IPS-20b (cell line): ENCODE results near the gene TSC2.
"Not testable (repeated sequence)": the region's sequence is repeated elsewhere in the genome, so short reads cannot be mapped to it uniquely, and the experiment has no call there.

ENCODE experiments used
- H3K27ac ChIP-seq: one replicate; pipeline ENCODE4 v1.5.1; 2013; ENCODE audit warnings: low read length
- H3K27me3 ChIP-seq: 2 replicates; pipeline ENCODE4 v1.6.1; 2013; ENCODE audit warnings: mild to moderate bottlenecking, low read length, inconsistent platforms; ENCODE audit not compliant: insufficient read depth
- H3K36me3 ChIP-seq: 2 replicates; pipeline ENCODE4 v1.6.1; 2013; ENCODE audit warnings: low read depth, mild to moderate bottlenecking, inconsistent platforms, low read length, moderate library complexity; ENCODE audit not compliant: insufficient read depth
- H3K4me1 ChIP-seq: 2 replicates; pipeline ENCODE4 v1.6.1; 2013; ENCODE audit warnings: mild to moderate bottlenecking, control low read depth, inconsistent platforms, low read length, moderate library complexity; ENCODE audit not compliant: insufficient read depth
- H3K4me3 ChIP-seq: 2 replicates; pipeline ENCODE4 v1.5.1; 2013; ENCODE audit warnings: mild to moderate bottlenecking, low read length, inconsistent platforms
- H3K9ac ChIP-seq: 2 replicates; pipeline ENCODE4 v1.6.1; 2013; ENCODE audit warnings: low read depth, mild to moderate bottlenecking, inconsistent platforms, low read length, moderate library complexity
- H3K9me3 ChIP-seq: 2 replicates; pipeline ENCODE4 v1.6.1; 2013; ENCODE audit warnings: mild to moderate bottlenecking, low read depth, low read length, inconsistent platforms; ENCODE audit not compliant: insufficient read depth

Gene TSC2

DNA sequence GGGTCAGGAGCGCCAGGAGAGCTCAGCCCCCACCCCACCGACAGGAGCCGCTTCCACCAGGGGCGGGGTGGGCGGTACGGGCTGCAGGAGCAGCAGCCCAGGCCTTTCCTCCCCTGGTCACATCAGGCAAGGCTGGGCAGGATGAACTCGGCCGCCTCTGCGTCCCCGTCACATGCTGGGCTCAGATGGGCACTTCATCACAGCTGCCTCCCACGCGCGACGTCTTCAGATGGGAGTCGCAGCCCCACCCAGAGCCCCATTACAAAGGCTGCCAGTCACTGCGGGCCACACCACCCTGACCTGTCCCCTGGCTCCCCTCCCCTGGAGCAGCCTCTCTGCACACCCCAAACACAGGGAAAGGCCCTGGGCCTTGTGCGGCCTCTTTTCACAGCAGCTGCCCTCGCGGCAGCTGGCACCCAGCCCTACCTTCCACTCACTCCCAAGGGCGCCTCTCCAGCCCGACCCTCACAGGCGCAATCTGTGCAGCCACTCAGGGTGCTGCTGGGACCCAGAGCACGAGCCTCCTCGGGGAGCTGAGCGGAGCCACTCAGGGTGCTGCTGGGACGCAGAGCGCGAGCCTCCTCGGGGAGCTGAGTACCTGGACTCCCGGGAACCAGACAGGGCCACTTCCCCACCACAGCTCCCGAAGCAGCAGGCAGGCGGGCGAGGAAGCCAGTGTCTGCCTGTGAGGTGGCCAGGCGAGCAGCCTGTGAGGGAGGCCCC lies 42.8 kb upstream of the TSC2 start:
- no peak overlapping the region; the same call in 1 of the 2 replicates for H3K9ac ChIP-seq

DNA sequence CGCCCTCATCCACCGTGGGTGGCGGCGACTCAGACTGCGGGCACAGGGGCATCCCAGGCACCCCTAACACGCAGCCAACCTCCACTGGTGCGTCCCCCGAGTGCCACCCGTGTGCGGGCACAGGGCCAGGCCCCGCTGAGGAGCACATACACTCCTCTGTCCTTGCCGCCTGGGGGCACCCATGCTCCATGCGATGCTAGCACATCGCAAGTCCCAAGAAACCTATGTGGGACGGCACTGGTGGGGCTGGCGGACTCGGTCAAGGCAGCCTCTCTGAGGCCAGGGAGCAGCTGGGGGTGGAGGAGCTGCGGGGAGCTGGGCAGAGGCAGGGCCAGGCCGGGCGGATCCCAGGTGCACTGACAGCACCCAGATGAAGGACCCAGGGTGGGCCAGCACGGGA lies 42.1 kb upstream of the TSC2 start:
- Histone ChIP-seq H3K27me3 (no peaks in the 10 kb centered on the region), H3K9ac (no peak overlapping the region), H3K27ac (no peak overlapping the region), H3K36me3 (peaks cover 34% of the 10 kb centered on the region), H3K4me3 (no peak overlapping the region), H3K4me1 (peaks cover 14% of the 10 kb centered on the region), H3K9me3 (no peaks in the 10 kb centered on the region)

More for the DNA sequence above, 42.8 kb upstream of the TSC2 start:
- H3K4me3 ChIP-seq = no peak overlapping the region
- no peaks in the 10 kb centered on the region for H3K9me3 ChIP-seq
- H3K27ac ChIP-seq = no peak overlapping the region
- H3K36me3 ChIP-seq = peaks cover 40% of the 10 kb centered on the region
- no peaks in the 10 kb centered on the region for H3K27me3 ChIP-seq
- peaks cover 11% of the 10 kb centered on the region for H3K4me1 ChIP-seq

DNA sequence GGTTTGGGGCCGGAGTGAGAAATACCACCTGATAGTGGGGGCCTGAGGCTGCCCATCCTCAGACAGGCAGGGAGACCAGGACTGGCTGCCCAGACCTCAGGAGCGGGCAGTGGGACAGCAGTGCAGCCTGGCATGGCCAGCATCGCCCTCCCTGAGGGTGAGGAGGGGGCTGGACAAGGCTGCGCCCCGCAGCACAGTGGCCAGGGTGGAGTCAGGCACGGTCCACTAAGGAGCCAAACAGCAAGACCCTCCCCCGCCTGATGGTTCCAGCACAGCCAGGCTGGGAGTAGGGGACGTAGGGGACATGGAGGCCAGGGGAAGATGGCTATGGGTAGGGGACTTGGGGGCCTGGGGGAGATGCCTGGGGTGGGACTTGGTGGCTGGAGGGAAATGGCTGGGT lies 41.5 kb upstream of the TSC2 start:
- H3K9ac ChIP-seq = no peak overlapping the region

DNA sequence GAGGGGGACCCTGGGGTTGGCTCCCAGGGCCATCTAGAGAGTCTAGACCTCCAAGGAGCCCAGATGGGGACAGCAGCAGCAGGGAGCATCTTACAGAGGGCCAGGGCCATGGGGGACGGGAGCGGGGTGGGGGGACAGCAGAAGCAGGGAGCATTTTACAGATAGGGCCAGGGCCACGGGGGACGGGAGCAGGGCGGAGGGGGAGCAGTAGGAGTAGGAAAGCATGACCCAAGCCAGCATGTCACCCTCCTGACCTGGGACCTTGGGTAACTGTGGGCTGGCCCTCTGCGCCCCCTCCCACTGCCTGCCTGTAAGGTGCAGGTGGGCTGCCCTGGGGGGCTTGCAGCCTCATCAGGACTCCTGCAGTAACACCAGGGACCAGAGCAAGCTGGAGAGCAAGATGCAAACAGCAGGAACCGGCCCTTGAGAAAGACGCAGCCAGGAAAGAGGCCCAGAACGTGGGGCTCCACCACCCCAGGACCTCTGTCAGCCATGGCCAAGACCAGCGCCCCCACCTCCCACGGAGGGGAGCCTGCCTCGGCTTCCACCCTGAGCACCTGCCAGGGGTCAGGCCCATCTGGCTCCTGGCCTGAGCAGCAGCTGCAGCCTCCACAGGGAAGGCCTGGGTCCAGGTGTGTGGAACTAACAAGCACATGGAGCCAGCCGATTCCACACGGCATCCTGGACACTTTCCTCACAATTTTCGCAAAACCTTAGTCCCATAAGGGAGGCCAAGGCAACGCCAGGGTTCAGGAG lies 40.5 kb upstream of the TSC2 start:
- Histone ChIP-seq H3K4me1 (peaks cover 14% of the 10 kb centered on the region), H3K36me3 (peaks cover 17% of the 10 kb centered on the region), H3K9me3 (no peaks in the 10 kb centered on the region), H3K4me3 (no peak overlapping the region), H3K27ac (no peak overlapping the region), H3K9ac (no peak overlapping the region; the same call in 1 of the 2 replicates), H3K27me3 (no peaks in the 10 kb centered on the region)

More for the DNA sequence above, 41.5 kb upstream of the TSC2 start:
- no peak overlapping the region for H3K27ac ChIP-seq
- peaks cover 27% of the 10 kb centered on the region for H3K36me3 ChIP-seq
- no peaks in the 10 kb centered on the region for H3K27me3 ChIP-seq
- H3K9me3 ChIP-seq = no peaks in the 10 kb centered on the region
- no peak overlapping the region for H3K4me3 ChIP-seq
- peaks cover 14% of the 10 kb centered on the region for H3K4me1 ChIP-seq

DNA sequence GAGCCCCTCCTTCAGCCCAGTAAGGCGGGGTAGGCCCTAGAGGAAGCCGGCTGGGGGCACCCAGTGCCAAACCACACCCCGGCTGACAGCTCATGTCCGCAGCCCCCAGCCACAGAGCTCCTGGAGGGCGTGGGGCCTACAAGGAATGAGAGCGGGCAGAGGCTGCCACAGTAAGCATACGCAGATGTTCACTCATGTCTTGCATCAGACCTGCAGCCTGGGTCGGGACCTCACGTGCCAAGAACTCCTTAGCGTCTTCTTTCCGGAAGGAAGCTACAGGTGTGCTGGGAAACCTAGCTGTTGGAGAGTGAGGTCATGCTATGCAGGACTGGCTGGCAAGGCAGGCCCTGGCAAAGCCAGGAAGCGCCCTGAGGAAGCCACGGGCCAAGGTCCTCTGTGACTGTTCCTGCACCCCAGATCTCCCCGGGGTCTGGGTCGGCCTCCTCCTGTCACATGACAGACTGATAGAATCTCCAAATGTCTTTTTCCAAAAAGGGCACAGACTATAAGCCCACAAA lies 39.7 kb upstream of the TSC2 start:
- Histone ChIP-seq H3K27me3 (no peaks in the 10 kb centered on the region), H3K9ac (peak overlapping the region; percentile 89; the same call in 1 of the 2 replicates), H3K36me3 (peaks cover 9% of the 10 kb centered on the region), H3K9me3 (no peaks in the 10 kb centered on the region), H3K4me1 (peaks cover 14% of the 10 kb centered on the region), H3K4me3 (peak overlapping the region; percentile 80), H3K27ac (no peak overlapping the region)

DNA sequence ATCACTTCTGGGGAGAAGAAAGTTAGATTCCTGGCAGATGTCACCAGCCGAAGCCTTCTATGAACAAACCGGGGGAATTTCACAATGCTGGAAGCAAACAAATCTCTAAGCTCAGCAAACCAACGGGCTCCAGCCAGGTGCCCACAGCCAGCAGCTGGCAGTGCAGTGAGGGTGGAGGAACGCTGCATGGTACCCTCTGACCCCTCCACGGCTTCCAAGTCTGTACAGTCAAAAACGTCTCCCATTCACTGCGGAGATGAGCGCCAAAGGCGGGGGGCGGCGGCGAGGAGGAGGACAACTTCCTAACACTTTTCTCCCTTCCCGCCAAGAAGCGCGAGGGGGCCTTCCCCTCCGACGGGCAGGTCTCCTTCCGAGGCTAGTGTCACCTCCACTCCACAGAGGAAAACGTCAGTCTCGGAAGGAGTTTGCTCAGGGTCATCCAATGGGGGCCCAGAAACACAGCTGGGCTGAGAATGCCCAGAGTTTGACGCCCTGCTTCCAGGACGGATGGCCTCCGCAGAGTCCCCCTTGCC lies 39.1 kb upstream of the TSC2 start:
- Histone ChIP-seq H3K27me3 (no peaks in the 10 kb centered on the region), H3K9me3 (no peaks in the 10 kb centered on the region), H3K4me3 (peak overlapping the region; percentile 80), H3K9ac (peak overlapping the region; percentile 89; the same call in 1 of the 2 replicates), H3K4me1 (peaks cover 14% of the 10 kb centered on the region), H3K36me3 (peaks cover 4% of the 10 kb centered on the region; the same call in 1 of the 2 replicates), H3K27ac (no peak overlapping the region)

DNA sequence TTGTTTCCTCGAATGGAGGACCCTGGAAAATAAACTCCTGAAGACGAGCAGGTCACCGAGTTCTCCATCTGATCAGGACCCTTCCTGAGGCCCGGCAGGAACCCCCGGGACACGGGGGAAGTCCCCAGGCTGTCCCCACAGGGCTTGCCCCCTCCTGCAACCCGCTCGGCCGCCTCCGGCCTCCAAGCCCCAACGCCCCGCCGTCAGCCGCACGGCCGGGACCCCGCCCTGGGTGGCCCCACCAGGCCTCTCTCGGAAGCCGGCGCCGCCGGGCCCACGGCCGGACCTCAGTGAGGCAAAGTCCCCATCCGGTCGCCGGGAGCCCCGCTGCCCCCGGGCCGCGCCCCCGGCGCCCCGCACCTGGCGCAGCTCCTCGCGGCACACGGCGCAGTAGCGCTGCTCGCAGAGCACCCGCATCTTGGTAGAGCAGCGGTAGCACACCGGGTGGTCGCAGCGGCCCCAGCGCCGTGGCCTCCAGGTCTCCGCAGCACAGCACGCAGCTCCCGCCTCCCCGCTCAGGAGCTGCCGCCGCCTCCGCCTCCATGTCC lies 38.5 kb upstream of the TSC2 start:
- H3K4me1 ChIP-seq = peaks cover 13% of the 10 kb centered on the region
- no peak overlapping the region for H3K27ac ChIP-seq
- H3K36me3 ChIP-seq = peaks cover 4% of the 10 kb centered on the region; the same call in 1 of the 2 replicates
- H3K4me3 ChIP-seq = peak overlapping the region; percentile 80
- no peaks in the 10 kb centered on the region for H3K9me3 ChIP-seq
- H3K9ac ChIP-seq = peak overlapping the region; percentile 89; the same call in 1 of the 2 replicates
- H3K27me3 ChIP-seq = no peaks in the 10 kb centered on the region

DNA sequence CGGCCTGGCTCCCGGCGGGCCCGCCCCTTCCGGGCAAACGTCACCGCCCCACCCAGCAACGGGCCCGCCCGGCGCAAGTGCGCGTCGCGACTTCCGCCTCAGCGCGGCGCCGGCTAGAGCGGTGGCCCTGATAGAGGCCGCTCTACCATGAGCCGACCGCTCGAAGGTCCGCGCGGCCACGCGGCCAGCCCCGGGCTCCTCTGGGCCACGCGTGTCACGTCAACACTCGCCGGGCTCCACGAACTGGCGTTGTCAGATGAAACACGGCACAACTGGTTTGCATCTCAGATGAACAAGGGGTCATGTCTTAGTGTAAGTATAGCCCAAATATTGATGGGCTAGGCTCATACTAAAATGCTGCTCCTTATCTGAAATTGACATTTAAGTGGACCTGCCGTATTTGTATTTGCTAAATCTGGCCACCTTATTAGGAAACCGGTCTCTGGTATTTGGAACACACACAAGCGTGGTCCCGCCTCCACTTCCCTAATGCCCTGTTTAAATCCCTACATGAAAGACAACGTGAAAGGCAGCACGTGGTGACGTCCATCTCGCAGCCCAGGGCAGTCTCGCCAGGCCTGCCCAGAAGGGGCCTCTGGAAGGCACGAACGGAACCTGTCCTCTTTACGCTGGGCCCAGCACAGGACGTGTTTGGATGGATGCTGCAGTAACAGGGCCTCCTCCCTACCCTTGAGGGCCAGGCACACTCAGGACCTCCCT lies 37.8 kb upstream of the TSC2 start, which contains the start of gene ZNF598:
Gene ZNF598 (minus strand): TSS at position 31 of the 720 bp plus-strand sequence.
- no peaks in the 10 kb centered on the region for H3K27me3 ChIP-seq
- peak within 1 kb of the TSS; percentile 99 for H3K4me3 ChIP-seq
- H3K9ac ChIP-seq = peak within 1 kb of the TSS; percentile 97
- peaks cover 4% of the 10 kb centered on the region; the same call in 1 of the 2 replicates for H3K36me3 ChIP-seq
- H3K4me1 ChIP-seq = peaks cover 10% of the 10 kb centered on the region
- no peaks in the 10 kb centered on the region for H3K9me3 ChIP-seq
- peak within 1 kb of the TSS; percentile 41 for H3K27ac ChIP-seq

DNA sequence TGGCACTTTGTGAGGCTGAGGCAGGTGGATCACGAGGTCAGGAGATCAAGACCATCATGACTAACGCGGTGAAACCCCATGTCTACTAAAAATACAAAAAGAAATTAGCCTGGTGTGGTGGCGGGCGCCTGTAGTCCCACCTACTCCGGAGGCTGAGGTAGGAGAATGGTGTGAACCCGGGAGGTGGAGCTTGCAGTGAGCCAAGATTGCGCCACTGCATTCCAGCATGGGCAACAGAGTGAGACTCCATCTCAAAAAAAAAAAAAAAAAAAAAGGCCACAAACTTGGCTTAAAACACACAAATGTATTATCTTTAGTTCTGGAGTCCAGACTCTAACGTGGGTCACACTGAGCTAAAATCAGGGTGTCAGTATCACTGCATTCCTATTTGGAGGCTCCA lies 36.1 kb upstream of the TSC2 start:
- H3K9me3 ChIP-seq = not testable (repeated sequence)

DNA sequence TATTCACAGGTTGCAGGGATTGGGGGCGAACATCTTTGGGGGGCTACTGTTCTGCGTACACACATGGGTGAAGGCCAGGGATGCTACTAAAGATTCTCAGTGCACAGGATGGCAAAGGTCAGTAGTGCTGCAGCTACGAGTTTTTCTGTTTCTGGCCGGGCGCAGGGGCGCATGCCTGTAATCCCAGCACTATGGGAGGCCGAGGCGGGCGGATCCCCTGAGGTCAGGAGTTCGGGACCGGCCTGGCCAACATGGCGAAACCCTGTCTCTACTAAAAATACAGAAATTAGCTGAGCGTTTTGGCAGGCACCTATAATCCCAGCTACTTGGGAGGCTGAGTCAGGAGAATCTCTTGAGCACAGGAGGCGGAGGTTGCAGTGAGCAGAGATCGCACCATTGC lies 34.3 kb upstream of the TSC2 start:
- Histone ChIP-seq H3K9me3 (no peaks in the 10 kb centered on the region), H3K27me3 (peaks cover 14% of the 10 kb centered on the region), H3K4me1 (peaks cover 4% of the 10 kb centered on the region; the same call in 1 of the 2 replicates), H3K36me3 (no peaks in the 10 kb centered on the region), H3K9ac (no peak overlapping the region), H3K4me3 (no peak overlapping the region), H3K27ac (no peak overlapping the region)

More for the DNA sequence above, 36.1 kb upstream of the TSC2 start:
- not testable (repeated sequence) for H3K4me3 ChIP-seq, H3K36me3 ChIP-seq, H3K4me1 ChIP-seq, H3K27me3 ChIP-seq, H3K27ac ChIP-seq, H3K9ac ChIP-seq
